GM23338 (cell line): Measurements from ENCODE around the gene GSG1L. TPM values are rescaled to one million over a fixed set of nuclear protein-coding genes. Genes with fewer than 3 reads are reported as not detected.

Experiments used
- ATAC-seq: fragments of 200-7000 bp; cut with Tn5 transposase; 3 replicates; pipeline ENCODE4 v1.9.1; 2020
- DNase-seq: peaks from one replicate; pipeline ENCODE4 v3.0.0-alpha.2; 2015; ENCODE audit warnings: low spot score
- H2AFZ ChIP-seq: fragments of 200-600 bp; sonication (generic); 2 replicates; pipeline ENCODE4 v1.8.0; 2016; ENCODE audit warnings: antibody characterized with exemption, mild to moderate bottlenecking, moderate library complexity
- H3F3A ChIP-seq: fragments of 200-600 bp; sonication (generic); replicated peaks from 2 replicates; pipeline ENCODE4 v1.8.0; 2017; ENCODE audit warnings: antibody characterized with exemption, mixed run types, low read depth
- H3K27ac ChIP-seq: fragments of 200-600 bp; sonication (generic); 2 replicates; pipeline ENCODE4 v1.6.1; 2016; ENCODE audit warnings: low read depth
- H3K27me3 ChIP-seq: fragments of 200-600 bp; sonication (generic); 2 replicates; pipeline ENCODE4 v1.8.0; 2016; ENCODE audit warnings: mild to moderate bottlenecking, mixed run types, moderate library complexity; ENCODE audit not compliant: insufficient read depth
- H3K36me3 ChIP-seq: fragments of 200-600 bp; sonication (generic); 2 replicates; pipeline ENCODE4 v1.8.0; 2016; ENCODE audit warnings: mild to moderate bottlenecking; ENCODE audit not compliant: insufficient read depth
- H3K4me1 ChIP-seq: fragments of 200-600 bp; sonication (generic); 2 replicates; pipeline ENCODE4 v1.8.0; 2016; ENCODE audit warnings: mild to moderate bottlenecking, moderate library complexity; ENCODE audit not compliant: insufficient read depth
- H3K4me2 ChIP-seq: fragments of 200-600 bp; sonication (generic); 2 replicates; pipeline ENCODE4 v1.7.1; 2017; ENCODE audit warnings: mixed run types
- H3K4me3 ChIP-seq: fragments of 200-600 bp; sonication (generic); 2 replicates; pipeline ENCODE4 v1.6.1; 2016; ENCODE audit warnings: mixed run types
- H3K79me2 ChIP-seq: fragments of 200-600 bp; sonication (generic); replicated peaks from 2 replicates; pipeline ENCODE4 v1.8.0; 2017; ENCODE audit warnings: mild to moderate bottlenecking; ENCODE audit not compliant: insufficient read depth
- H3K9me2 ChIP-seq: fragments of 200-600 bp; sonication (generic); 2 replicates; pipeline ENCODE4 v1.8.0; 2017; ENCODE audit not compliant: insufficient read depth
- H4K20me1 ChIP-seq: fragments of 200-600 bp; sonication (generic); replicated peaks from 2 replicates; pipeline ENCODE4 v1.8.0; 2017; ENCODE audit warnings: mild to moderate bottlenecking; ENCODE audit not compliant: insufficient read depth
- H3K27ac Mint-ChIP-seq: 2 replicates; pipeline ENCODE4 v1.8.0; 2020; ENCODE audit warnings: inconsistent platforms, mild to moderate bottlenecking, moderate library complexity, mixed read lengths
- H3K27me3 Mint-ChIP-seq: 3 replicates; pipeline ENCODE4 v1.8.0; 2022; ENCODE audit warnings: low read depth, mild to moderate bottlenecking, moderate library complexity, mixed read lengths, inconsistent platforms; ENCODE audit not compliant: insufficient read depth, poor library complexity
- H3K36me3 Mint-ChIP-seq: 3 replicates; pipeline ENCODE4 v1.8.0; 2021; ENCODE audit warnings: low read depth, mild to moderate bottlenecking, inconsistent platforms, moderate library complexity, mixed read lengths
- H3K4me1 Mint-ChIP-seq: 3 replicates; pipeline ENCODE4 v1.8.0; 2020; ENCODE audit warnings: mild to moderate bottlenecking, inconsistent platforms, mixed read lengths
- H3K4me3 Mint-ChIP-seq: 3 replicates; pipeline ENCODE4 v1.8.0; 2021; ENCODE audit warnings: moderate library complexity, mild to moderate bottlenecking, inconsistent platforms, mixed read lengths
- H3K9me3 Mint-ChIP-seq: 3 replicates; pipeline ENCODE4 v1.8.0; 2020; ENCODE audit warnings: moderate library complexity, mild to moderate bottlenecking, inconsistent platforms, mixed read lengths
- JUNB ChIP-seq: IDR thresholded peaks from one replicate; pipeline ENCODE4 v1.6.1; 2016; ENCODE audit warnings: antibody characterized with exemption; ENCODE audit not compliant: unreplicated experiment
- POLR2AphosphoS5 ChIP-seq: IDR thresholded peaks from 2 replicates; pipeline ENCODE4 v1.6.1; 2016; ENCODE audit warnings: antibody characterized with exemption, low read depth
- STAT1 ChIP-seq: IDR thresholded peaks from one replicate; pipeline ENCODE4 v1.6.1; 2016; ENCODE audit warnings: antibody characterized with exemption; ENCODE audit not compliant: unreplicated experiment
- ZNF114 ChIP-seq: fragments of 250-450 bp; sonication (Bioruptor Pico); IDR thresholded peaks from 2 replicates; pipeline ENCODE4 v1.5.0; 2020; ENCODE audit warnings: mild to moderate bottlenecking, moderate library complexity
- ZNF331 ChIP-seq: fragments of 250-450 bp; sonication (Bioruptor Pico); IDR thresholded peaks from 2 replicates; pipeline ENCODE4 v1.5.0; 2020; ENCODE audit warnings: low read depth, mild to moderate bottlenecking, moderate library complexity
- ZNF462 ChIP-seq: fragments of 250-450 bp; sonication (Bioruptor Pico); IDR thresholded peaks from 2 replicates; pipeline ENCODE4 v1.5.0; 2020; ENCODE audit warnings: mild to moderate bottlenecking, moderate library complexity
- polyA plus RNA-seq: library from polyadenylated mRNA; unstranded; fragments of >200 nt; fragmentation: Nextera tagmentation; extraction: Ambion mirVana; gene quantifications from 2 replicates; pipeline ENCODE4 v1.2.1, GENCODE V29; 2016
- total RNA-seq: library from RNA; depleted of rRNA; stranded (reverse); fragments of >200 nt; shearing (Covaris generic); gene quantifications from 2 replicates; pipeline ENCODE4 v1.2.3, GENCODE V29; 2014
- TF ChIP-seq, protein P1 (sequence below), 2 experiments: fragments of 200-600 bp in 1 of 2; sonication (generic) in 1 of 2; conservative IDR thresholded peaks; 2 replicates each; pipeline versions ENCODE4 v1.5.1 to v1.6.1; 2016 to 2017; ENCODE audit warnings: antibody characterized with exemption in 2 of 2, low read depth in 2 of 2, mild to moderate bottlenecking in 2 of 2, moderate library complexity in 1 of 2

The GSG1L gene
- total and polyA plus RNA-seq, 2 experiments from 2014 or later: 0.36 to 0.63 TPM

DNA sequence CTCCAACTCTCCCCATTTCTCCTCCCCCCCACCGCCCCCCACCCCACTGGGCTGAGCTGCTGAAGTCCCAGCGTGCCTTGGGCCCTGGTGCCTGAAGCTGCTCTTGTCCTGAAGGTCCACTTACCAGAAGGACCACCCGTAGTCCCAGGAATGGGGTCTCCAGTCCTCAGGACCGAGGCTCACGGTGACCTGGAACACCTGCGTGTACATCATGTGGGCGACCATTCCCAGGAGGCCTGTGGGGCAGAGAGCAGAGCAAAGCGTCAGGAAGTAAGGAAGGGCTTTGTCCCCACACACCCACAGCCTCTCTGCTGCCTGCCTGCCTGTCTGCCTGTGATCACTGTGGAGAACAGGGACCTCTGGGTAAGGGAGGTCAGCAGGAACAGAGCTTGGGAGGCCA is 218.7 kb downstream of the GSG1L start:
- Mint-ChIP-seq H3K4me3 (no peak overlapping the region), H3K27ac (no peak overlapping the region), H3K36me3 (no peaks in the 10 kb centered on the region; the same call in 2 of the 3 replicates), H3K4me1 (peaks cover 17% of the 10 kb centered on the region), H3K27me3 (peaks cover 17% of the 10 kb centered on the region), H3K9me3 (peaks cover 5% of the 10 kb centered on the region; the same call in 1 of the 3 replicates)
- no peaks in the 10 kb centered on the region; the same call in 1 of the 2 replicates for H4K20me1 ChIP-seq
- H3K27me3 ChIP-seq: no peaks in the 10 kb centered on the region
- H3K4me3 ChIP-seq: no peak overlapping the region
- H3K4me1 ChIP-seq: no peaks in the 10 kb centered on the region
- no peaks in the 10 kb centered on the region for H3K9me2 ChIP-seq
- H3F3A ChIP-seq: no peaks in the 10 kb centered on the region
- no peak overlapping the region for H3K4me2 ChIP-seq
- H3K27ac ChIP-seq: no peak overlapping the region
- peak overlapping the region; percentile 74; the same call in 1 of the 2 replicates for H2AFZ ChIP-seq
- H3K36me3 ChIP-seq: no peaks in the 10 kb centered on the region
- no peak for DNase-seq
- TF ChIP-seq ZNF331 (CRISPR knock-in tag) (no peak), POLR2AphosphoS5 (no peak), STAT1 (no peak), ZNF114 (CRISPR knock-in tag) (no peak), ZNF462 (no peak), JUNB (no peak)
- TF ChIP-seq, protein P1, sequence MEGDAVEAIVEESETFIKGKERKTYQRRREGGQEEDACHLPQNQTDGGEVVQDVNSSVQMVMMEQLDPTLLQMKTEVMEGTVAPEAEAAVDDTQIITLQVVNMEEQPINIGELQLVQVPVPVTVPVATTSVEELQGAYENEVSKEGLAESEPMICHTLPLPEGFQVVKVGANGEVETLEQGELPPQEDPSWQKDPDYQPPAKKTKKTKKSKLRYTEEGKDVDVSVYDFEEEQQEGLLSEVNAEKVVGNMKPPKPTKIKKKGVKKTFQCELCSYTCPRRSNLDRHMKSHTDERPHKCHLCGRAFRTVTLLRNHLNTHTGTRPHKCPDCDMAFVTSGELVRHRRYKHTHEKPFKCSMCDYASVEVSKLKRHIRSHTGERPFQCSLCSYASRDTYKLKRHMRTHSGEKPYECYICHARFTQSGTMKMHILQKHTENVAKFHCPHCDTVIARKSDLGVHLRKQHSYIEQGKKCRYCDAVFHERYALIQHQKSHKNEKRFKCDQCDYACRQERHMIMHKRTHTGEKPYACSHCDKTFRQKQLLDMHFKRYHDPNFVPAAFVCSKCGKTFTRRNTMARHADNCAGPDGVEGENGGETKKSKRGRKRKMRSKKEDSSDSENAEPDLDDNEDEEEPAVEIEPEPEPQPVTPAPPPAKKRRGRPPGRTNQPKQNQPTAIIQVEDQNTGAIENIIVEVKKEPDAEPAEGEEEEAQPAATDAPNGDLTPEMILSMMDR (conservative IDR thresholded peaks at IDR 0.05; ENCODE audit: low read depth in 2 of 2): no peak
- ATAC-seq: no peak
- H3K79me2 ChIP-seq: no peaks in the 10 kb centered on the region
